HS-27A (cell line): ENCODE data around the gene FREM2.

Experiments used
- DNase-seq: peaks from one replicate; pipeline ENCODE4 v3.0.0-alpha.2; 2012; ENCODE audit warnings: low read depth, missing footprints

FREM2 gene

DNA sequence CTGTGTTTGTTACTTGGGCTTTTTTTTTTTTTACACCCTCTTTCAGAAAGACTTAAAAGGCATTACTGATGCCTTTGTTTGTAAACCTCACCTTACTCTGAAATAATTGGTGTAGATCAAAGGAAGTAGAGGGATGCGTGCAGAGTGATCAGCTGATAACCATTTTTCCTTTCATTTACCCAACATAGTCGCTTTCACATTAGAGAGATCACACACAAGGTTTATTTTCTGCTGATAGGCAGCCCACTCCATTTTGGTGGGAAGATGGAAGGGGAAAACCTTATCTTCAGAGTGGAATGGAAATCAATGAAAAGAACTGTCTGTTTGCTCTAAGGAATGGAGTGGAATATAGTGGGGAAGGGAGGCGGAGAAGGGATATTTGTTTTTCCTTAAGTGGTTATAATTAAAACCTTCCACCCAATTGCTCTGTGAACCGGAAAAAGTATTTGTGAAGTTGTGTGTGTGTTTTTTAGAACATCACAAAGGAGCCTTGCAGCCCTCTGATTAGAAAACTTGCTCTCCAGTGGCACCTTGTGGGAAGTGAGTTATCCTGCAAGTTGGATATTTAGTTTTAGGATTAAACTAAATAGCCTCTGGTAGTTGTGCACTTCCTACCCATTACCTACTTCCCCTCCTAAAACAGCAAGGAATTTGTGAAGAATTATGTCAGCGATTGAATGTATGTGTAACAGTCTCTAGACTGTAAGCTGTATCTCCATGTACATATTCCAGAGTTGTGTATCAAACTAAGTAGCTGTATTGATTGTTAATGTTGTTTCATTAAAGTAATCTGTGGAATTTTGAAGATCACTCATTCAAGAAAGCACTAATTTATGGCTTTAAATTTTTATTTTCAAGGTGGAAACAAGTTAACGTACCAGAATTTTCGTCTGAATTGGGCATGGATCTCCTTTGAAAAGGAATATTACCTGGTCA lies 76.8 kb downstream of the FREM2 start:
- no peak for DNase-seq

- no peak for DNase-seq
These were observed 79.9 kb downstream of the FREM2 start for GRCh38 chr13:38766799-38767198.

GRCh38 chr13:38767506-38768265 lies 80.8 kb downstream of the FREM2 start:
- DNase-seq: no peak

- DNase-seq: no peak
These were observed 82.6 kb downstream of the FREM2 start for GRCh38 chr13:38769526-38769925.

DNA sequence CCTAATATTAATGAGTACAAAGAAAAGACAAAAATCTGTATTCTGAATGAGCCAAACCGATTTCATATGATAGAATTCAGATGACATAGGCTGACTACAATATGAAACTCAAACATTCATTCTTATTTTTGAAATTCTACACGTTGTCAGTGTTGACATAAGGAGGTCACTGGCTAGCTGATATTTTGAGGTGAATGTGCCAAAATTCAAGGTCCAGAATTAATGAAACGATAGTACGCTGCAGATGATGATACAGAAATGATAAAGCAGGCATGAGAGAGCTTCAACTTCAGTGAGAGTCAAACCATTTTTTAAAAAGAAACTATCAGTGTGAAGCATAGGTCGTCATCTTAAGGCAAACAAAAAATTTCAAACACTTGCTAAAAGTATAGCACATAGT lies 88.2 kb downstream of the FREM2 start:
- DNase-seq: no peak

DNA sequence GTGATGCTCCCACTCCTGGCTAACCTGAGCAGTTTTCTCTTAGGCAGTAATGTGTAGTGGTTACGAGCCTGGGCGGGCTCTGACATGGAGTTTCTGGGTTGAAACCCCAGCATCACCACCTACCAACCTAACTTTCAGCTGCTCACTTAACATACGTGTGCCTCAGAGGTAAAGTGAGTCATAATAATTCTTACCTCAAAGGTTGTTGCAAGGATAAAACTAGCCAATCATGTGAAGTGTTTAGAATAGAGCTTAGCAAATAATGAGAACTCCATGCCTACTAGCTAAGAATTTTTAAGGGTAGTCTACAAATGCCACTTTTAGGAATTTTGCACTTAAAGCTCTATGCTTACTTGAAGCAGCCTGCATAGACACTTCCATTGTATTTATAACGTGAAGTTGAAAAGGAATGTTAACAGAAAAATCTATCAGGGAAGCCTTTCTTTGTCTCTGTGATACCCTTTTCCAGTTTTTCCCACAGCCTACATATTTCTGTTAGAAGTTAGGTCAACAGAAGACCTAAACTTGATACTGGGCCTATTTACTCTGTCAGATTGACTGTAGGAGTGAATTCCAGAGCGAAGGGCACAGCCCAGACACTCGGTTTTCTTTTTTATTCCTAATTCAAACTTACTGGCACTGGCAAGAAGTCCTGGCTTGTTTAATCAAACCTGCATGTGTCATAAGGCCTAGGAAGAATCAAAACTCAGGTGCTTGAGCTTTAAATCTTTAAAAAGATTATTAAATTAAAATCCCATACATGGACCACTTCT lies 90.7 kb downstream of the FREM2 start:
- DNase-seq: no peak

GRCh38 chr13:38781539-38781938 lies 94.7 kb downstream of the FREM2 start:
- DNase-seq: no peak

GRCh38 chr13:38784036-38784880 lies 97.4 kb downstream of the FREM2 start:
- no peak for DNase-seq

DNA sequence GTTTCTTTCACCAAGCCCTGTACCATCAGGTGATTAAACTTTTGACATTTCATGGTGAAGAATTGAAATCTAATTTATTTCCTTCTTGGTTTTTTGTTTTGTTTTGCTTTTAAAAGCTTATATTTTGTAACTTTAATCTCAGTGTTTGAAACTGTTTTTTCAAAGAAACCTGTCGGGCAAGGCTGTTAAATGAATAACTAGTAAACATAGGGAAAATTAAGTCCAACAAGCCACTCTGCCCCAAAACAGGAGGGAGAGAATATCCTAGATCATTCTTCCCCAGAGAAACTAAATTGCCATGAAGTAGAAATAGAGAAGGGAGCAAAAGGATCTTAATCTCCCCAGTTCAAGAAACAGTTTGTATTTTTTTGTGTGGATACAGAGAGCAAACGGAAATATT lies 98.2 kb downstream of the FREM2 start:
- DNase-seq: no peak

DNA sequence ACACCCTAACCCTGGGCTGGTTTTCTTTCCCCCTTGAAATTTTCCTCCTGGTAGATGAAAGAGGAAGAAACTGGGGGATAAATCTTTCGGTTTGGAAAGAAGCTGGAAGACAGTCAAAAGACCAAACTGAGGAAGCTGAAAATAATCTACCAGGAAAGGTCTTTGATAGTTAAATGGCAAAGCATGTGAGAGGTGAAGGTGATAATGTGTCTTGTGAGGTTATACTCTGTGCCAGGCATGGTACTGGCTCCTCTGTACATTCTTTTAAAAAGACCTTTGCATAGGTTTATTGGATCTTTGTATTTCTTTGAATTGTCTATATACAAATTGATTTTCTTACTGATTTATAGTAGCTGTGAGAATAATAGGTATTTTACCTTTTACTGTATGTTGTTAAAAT lies 98.6 kb downstream of the FREM2 start:
- no peak for DNase-seq

DNA sequence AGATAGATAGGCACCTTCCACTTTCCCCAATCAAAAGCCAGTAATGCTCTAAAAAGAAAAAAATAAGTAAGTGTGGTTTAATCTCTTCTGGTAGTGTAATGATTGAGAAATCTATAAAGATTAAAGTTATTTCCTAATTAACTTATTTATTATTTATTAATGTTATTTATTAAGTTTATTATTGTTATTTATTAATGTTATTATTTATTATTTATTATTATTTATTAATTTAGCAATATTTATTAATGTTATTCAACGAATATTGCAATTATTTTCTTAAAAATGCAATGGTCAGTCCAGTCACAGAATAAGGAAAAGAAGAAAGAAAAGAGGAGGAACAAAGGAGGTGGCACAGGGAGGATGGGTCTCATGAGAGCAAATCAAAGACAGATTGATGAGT lies 100.7 kb downstream of the FREM2 start:
- DNase-seq: no peak

DNA sequence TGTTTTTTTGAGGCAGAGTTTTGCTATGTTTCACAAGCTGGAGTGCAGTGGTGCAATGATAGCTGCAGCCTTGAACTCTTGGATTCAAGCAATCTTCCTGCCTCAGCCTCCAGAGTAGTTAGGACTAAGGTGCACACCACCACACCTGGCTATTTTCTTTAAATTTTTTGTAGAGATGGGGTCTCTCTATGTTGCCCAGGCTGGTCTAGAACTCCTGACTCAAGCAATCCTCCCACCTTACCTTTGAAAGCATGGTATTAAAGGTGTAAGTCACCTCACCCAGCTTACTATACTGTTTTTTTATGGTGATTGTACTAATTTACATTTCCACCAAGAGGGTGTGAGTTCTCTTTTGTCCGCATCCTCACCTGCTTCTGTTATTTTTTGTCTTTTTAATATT lies 110.0 kb downstream of the FREM2 start:
- DNase-seq: no peak

GRCh38 chr13:38803531-38803930 lies 116.7 kb downstream of the FREM2 start:
- DNase-seq: no peak

DNA sequence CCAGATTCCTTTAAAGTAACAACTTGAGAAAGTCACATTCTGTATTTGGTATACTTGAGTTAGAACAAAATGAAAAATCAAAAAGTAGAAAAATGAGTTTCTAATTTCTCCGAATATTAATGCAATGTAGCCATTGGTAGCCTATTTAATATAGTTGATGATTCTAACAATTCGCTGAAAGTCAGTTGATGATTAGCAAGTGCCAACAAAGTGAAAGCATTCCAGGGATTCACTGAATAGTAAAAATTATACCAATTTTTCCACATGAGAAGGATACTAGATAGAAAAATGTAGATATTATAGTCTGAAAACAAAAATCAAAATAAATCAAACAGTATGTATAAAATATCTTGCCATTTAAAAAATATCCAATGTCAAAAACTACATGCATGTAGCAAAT lies 117.2 kb downstream of the FREM2 start:
- DNase-seq: no peak

DNA sequence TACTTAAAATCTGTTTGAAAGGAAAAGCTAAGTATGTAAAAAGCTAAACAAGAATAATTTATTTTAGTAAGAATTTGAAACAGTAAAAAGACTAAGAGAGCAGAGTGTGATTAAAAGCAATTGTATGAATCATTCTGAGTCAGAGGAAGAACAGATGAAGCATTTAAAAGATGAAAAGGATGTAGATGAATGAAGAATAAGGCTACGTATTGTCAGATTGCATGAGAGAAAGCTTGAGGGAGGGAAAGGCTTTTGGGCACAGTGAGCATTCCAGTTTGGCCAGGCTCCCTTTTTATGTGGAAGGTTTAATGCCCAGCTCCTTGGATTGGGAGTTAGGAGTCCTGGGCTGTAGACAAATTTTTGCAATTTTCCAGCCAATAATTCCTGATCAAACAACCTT lies 117.7 kb downstream of the FREM2 start:
- DNase-seq: no peak

DNA sequence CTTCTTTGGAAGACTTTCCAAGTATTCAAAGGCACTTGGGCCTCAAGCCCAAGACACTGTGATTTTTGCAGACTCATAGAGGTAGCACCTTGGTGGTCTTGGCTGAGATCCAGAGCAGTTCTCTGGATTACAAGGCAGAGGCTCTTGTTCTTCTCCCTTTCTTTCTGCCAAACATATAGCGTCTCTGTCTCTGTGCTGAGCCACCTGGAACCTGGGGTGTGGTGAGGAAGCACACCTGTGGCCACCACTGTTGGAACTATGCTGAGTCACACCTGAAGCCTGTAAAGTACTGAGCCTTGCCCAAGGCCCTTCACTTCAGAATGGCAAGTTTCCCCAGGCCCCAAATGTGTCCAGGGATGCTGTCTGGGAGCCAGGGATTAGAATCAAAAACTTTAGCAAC lies 127.5 kb downstream of the FREM2 start:
- DNase-seq: no peak

DNA sequence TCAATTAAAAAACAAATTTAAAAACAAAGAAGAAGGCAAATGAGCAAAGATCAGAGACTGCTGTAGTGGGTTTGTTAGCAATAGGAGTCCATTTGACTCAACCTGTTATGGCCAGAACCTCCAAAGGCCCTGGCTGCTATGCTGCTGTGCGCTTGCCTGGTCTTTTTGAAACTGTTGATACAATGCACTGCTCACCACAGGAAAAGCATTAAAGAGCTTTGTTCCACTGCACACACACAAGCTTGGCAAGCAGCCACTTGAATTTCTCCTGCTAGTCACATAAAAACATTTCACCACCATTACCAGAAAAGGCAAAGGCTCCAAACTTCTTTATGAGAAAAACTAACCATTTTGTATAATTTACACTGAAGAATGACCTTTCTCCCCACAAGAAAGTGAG lies 132.2 kb downstream of the FREM2 start:
- DNase-seq: no peak

DNA sequence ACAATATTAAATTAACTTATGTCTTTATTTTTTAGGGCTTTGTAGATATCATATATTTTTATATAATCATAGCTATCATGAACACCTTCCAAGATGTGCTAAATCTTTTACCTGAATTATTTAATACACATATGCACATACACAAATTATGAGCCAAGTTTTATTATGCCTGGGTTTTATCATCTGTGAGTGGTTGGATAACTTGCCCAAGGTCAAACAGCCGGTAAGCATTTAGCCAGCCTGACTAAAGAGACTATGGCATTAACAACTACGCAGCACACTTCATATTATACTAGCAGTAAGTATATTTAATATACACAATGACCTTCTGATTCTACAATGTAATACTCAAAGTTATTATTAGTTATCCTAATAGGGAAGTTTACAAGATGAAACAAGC lies 132.7 kb downstream of the FREM2 start:
- no peak for DNase-seq

GRCh38 chr13:38821770-38822551 lies 135.1 kb downstream of the FREM2 start:
- no peak for DNase-seq

- DNase-seq: no peak
These were observed 137.5 kb downstream of the FREM2 start for GRCh38 chr13:38824342-38824741.
